Stimulated activated CD4-positive, alpha-beta T cell treated with anti-CD3 and anti-CD28 coated beads, Interleukin-1b, Interleukin-23, amount 100 ng/mL, for 24 hours (primary cell): ENCODE measurements around the gene IDH3G.

ENCODE experiments used
- DNase-seq, 4 experiments: peaks; one replicate each; pipeline ENCODE4 v3.0.0-alpha.2; 2020; ENCODE audit warnings: low read depth in 4 of 4, low spot score in 1 of 4

IDH3G gene

DNA sequence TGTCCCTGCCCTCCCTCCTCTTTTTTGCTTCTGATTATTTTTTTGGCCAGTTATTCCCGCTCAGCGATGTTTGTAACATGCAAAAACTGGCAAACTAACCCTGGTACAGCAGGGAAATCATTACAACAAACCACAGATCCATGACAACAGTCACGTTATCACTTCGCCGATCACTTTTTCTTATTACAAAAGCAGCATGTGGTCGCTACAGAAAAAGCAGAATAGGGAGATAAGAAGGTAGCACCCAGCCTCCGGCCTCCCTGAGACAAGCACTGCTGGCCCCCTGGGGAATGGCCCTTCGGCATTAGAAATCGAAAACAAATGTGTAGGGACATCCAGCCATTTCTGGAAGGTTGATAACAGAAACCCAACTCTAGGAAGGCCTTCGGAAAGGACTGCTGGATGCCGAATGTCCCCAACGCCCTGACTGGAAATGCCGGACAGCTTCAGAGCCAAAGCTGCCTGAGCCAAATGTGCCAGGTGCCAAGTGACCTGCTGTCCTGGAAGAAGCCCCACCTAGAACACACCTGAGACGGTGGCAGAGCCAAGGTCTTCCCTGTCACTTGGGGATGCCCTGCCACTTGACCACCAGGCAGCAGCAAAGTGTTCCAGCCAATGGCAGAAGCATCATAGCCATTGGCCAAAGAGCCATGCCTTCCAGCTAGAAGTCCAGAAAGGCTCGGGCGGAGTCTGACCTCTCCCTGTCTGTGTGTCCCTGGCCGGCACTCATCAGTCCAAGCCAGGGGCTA lies 2.9 kb downstream of the IDH3G start:
- no peak for DNase-seq

DNA sequence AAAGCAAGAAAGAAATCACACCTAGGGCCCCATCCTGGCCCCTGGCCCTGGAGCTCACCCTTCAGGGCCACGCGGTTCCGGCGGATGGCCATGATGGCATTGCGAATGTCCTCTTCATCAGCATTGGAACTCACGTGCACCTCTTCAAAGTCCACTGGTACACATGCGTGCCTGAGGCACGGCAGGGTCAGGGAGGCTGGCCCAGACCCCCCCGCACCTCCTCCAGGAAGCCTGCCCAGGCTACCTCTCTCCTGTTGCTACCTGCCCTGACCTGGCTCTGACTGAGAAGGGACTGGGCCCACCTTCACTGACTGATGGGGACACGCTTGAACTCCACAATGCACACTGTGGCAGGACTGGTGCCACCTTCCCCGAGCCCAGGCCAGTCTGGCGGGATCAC lies 4.5 kb downstream of the IDH3G start:
- DNase-seq = no peak

DNA sequence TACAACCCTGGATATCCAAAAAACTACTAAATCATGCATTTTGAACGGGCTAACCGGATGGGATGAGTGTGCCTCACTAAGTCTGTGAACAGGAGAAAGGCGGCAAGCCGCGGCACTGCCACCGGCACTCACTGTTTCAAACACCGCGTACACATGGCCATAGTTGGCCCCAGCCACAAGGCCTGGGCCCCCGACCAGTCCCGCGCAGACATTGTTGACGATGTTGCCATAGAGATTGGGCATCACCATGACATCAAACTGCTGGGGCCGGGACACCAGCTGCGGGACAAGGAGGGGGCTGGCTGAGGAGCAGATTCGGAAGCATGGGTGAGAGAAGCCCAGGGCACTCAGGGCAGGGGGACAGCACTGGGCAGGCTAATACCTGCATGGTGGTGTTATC lies 7.5 kb downstream of the IDH3G start:
- no peak for DNase-seq

DNA sequence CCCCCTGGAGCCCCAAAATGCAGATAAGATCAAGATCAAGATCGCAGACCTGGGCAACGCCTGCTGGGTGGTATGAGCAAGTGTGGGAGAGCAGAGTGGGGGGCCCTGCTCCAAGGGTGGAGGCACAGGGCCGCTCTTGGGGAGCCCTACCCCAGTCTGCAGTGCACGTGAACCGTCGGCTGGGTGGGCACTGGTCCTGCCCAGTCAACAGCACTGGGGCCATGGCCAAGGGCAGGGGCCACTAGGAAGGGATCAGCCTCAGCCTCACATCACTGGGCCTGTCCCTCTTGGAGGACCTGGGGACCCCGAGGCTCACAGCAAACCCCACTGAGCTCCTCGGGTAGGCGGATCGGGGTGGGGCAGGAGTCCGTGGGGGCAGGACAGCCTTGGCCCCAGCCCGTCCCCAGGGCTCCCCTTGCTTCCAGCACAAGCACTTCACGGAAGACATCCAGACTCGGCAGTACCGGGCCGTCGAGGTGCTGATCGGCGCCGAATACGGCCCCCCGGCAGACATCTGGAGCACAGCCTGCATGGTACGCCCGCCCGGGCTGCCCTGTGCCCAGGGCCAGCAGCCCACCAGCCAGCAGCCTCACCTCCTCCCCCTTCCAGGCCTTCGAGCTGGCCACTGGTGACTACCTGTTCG lies 9.7 kb downstream of the IDH3G start:
- no peak for DNase-seq

DNA sequence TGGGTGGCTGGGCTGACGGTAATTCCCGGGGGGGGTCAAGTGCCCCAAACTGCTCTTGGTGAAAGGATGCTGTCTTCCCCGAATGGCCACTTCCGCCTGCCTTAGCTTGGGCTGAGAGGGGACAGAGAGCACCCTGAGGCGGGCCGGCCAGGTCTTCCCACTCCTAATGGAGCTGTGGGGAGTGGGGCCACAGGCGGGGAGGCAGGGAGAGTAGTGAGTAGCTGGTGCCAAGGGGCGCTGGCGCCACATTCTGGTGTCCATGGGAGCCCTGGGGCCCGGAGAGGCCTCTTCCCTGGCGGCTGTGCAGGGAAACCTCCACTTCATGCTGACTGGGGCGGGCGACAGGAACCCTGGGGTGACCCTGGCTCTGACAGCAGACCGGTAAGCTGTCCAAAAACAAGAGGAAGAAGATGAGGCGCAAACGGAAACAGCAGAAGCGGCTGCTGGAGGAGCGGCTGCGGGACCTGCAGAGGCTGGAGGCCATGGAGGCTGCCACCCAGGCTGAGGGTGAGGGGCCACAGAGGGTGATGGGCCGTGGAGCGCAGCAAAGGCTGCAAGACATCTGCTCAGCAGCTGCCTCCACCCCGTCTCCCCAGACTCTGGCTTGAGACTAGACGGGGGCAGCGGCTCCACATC lies 10.7 kb downstream of the IDH3G start:
- no peak for DNase-seq

DNA sequence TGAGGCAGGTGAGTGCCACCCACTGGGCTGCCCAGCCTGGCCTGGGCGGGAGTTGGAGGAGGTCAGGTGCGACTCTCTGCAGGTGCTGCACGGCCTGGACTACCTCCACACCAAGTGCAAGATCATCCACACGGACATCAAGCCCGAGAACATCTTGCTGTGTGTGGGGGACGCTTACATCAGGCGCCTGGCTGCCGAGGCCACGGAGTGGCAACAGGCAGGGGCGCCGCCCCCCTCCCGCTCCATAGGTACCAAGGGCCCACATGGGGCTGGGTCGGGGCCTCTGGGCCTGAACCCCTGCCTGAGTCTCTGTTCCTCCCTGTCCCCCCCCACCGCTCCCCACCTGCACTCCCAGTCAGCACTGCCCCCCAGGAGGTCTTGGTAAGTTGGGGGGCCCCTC lies 11.3 kb downstream of the IDH3G start:
- no peak for DNase-seq

DNA sequence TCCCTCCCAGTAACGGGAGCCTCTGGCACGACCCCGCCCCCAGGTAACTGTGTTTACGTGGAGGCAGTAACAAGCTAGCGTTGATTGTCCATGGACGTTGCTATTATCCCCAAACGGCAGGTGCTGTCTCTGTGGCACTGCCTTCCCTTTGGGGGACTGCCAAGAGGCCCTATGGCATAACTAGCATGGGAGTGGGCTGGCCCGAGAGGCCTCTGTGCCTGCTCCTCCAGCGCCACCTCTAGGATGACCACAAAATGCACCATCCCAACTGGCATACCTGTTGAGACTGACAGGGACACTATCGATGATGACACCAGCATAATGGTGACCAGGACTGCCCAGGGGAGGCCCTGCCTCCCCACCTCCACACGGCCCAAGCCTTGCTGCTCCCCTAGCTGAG lies 11.9 kb downstream of the IDH3G start:
- DNase-seq = no peak

DNA sequence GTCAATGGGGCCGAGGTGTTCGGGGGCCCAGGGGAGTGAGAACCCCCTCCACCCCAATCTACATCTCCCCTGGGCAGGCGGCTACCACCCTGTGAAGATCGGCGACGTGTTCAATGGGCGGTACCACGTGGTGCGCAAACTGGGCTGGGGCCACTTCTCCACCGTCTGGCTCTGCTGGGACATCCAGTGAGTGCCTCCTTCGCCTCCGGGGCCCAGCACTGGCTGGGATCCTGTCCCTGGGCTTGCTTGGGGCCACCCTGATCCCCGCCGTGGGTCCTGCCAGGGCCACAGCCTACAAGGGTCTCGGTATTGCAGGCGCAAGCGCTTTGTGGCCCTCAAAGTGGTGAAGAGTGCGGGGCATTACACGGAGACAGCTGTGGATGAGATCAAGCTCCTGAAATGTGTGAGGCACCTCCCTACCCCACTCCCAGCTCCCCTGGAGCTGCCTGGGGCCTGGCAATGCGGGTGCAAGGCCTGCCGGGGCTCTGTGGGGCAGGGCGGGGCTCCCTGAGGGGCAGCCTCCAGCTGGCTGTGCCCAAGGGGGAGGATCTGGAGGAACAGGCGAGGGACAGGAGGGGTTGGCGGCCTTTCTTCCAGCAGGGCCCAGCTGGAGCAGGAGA lies 12.6 kb downstream of the IDH3G start:
- no peak for DNase-seq

DNA sequence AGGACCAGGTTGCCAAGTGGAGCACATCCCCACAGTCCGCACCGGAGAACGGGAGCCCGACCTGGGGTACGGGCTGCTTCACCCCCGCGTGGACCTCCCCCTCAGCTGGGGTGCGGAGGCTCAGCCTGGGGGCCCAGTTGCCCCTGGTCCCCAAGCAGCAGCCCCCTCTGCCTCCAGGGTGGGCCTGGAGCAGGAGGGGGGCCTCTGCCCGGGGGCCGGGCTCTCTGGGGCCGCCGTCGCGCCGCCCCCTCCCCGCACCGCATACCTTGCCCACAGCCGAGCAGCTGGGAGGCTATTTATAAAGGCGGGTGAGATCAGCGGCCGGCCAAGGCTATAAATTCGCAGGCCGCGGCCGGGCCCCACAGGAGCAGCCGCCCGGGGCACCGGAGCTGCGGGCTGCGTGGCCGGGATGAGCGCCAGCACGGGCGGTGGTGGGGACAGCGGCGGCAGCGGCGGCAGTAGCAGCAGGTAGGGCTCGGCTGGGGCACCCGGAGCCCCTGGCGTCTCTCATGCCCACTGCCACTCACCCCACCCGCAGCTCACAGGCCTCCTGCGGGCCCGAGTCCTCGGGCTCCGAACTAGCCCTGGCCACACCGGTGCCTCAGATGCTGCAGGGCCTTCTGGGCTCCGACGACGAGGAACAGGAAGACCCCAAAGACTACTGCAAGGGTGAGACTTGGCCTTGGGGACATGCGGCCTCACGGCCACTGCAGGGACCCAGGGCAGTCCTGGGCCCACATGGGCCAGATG lies 13.3 kb downstream of the IDH3G start, which contains the start of gene SRPK3:
TSS of gene SRPK3 (plus strand) at position 364 of the 750 bp plus-strand sequence. CDS start at position 410, 46 bp downstream.
- no peak for DNase-seq

DNA sequence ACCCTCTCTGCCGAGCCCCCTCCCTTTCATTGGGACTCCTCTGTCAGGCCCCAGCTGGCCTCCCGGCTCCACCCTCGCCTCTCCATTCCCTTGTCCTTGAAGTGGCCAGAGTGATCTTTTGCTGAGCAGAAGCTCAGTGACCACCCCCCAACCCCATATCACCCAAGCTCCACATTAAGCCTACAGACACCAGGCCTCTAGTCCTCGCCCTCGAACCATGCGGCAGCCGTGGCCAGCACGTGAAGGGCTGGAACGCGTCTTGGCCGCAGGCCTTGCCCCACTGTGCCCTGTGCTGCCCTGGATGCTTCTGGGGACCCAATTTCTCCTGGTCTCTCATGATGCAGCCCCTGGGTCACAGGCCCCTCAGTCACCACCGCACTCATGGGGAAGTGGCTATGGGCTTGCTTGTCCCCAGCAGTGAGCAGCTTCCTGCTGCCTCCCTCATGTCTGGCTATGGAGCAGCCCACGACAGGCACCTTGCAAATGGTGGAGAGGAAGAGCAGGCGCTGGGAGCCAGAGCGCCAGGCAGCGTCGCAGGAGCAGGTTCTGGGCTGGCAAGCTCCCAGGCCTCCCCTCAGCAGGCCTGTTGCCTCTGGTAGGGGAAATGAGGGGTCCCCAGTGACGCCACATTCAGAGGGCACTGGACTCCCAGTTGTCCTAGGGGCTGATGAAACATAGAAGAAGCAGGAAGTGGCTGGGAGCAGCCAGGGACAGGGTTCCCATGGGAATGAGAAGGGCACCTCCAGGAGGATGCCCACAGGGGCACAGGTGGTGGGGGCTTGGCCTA lies 14.1 kb downstream of the IDH3G start:
- no peak for DNase-seq

DNA sequence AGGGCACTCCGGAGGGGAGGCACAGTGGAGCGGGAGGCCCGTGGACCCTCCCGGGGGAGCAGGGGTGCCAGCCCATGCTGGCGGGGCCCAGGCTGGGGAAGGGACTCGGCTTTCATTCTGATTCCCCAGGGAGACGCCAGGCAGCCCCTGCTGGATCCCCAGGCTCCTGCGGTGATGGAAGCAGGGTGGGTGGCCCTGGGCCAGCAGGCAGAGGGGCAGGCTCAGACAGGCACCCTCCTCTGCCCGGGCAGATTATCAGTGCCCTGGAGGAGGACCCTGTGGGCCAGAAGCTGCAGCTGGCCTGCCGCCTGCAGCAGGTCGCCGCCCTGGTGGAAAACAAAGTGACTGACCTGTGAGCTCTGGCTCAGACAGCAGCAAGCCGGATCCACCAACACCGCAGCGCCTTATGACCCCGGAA lies 15.5 kb downstream of the IDH3G start:
- no peak for DNase-seq

DNA sequence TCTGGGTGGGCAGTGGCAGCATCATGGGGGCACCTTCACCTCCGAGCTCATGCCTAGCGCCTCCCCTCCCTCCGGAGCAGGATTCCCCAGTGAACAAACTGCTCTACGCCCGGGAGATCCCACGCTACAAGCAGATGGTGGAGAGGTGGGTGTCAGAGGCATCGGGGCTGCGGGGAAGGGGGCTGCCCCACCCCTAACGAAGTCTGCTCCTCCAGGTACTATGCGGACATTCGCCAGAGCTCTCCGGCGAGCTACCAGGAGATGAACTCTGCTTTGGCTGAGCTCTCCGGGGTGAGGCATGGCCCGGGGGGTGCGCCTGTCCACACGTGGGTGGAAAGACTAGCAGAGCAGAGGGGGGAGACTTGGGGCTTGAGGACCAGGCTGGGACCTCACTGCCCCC lies 16.0 kb downstream of the IDH3G start:
- no peak for DNase-seq

DNA sequence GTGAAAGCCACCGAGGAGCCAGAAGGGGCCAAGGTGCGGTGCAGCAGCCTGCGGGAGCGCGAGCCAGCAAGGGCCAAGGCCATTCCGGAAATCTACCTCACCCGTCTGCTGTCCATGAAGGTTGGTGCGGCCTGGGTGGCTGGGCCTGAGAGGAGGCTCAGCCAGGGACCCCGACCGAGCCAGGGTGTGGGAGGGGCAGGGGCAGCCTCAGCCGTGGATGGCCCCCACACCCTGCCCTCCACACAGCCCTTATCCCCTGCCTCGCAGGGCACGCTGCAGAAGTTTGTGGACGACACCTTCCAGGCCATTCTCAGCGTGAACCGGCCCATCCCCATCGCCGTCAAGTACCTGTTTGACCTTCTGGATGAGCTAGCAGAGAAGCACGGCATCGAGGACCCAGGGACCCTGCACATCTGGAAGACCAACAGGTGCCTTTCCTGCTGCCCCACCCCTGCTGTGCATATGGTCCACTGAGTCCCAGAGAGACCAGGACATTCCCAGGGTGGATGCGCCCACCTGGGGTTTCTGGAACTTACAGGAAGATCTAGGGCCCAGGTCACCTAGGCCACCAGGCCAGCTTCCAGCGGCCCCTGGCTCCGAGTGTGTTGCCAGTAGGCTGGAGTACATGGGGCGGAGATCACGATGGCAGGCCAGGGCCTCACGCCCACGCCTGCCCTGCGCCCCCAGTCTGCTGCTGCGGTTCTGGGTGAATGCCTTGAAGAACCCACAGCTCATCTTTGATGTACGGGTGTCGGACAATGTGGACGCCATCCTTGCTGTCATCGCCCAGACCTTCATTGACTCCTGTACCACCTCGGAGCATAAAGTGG lies 16.7 kb downstream of the IDH3G start:
- no peak for DNase-seq

DNA sequence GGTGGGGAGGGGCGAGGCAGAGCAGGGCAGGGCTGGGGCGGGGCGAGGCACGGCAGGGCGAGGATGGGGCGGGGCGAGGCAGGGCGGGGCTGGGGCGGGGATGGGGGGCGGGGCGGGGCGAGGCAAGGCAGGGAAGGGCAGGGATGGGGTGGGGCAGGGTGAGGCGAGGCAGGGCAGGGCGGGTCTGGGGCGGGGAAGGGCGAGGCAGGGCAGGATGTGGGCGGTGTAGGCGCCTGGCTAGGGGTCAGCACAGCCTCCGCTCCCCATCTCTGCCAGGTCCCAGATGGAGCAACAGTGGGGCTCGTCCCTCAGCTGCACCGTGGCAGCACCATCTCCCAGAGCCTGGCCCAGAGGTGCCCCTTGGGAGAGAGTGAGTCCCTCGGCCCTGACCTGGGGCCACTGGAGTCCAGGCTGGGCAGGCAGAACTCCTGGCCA lies 17.5 kb downstream of the IDH3G start:
- DNase-seq = no peak

DNA sequence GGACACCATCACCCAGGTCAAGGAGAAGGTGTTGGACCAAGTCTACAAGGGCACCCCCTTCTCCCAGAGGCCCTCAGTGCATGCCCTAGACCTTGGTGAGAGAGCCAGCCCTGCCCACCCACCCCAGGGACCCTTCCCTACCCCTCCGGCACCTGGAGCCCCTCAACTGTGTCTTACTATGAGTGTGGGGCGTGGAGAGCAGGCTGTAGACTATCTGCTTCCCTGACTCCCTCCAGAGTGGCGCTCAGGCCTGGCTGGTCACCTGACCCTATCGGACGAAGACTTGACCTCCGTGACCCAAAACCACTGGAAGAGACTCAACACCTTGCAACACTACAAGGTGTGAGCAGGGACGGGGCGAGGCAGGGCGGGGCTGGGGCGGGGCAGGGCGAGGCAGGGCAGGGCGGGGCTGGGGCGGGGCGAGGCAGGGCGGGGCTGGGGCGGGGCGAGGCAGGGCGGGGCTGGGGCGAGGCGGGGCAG lies 18.0 kb downstream of the IDH3G start:
- no peak for DNase-seq

DNA sequence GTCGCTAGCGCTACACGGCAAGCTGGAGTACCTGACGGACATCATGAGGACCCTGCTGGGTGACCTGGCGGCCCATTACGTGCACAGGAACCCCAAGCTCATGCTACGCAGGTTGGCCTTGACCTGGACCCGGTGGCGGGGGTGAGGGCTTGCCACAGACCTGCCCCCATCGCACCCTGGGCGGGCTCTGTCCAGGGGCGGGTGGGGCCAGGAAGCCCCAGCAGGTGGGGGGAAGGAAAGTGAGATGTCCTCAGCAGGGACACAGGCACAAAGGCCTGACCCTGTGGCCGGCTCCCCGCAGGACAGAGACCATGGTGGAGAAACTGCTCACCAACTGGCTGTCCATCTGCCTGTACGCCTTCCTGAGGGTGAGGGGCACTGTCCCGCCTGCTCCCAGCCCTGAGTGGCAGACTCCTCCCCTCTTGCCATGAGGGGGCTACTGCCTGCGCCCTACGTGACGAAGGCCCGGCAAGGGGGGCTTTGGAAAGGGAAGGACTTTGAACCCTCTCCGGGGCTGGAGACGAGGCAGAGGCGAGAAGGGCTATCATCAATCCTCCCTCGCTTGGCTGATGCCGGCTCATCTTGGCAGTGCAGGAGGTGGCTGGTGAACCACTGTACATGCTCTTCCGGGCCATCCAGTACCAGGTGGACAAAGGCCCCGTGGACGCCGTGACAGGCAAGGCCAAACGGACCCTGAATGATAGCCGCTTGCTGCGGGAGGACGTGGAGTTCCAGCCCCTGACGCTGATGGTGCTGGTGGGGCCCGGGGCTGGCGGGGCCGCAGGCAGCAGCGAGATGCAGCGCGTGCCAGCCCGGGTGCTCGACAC lies 18.7 kb downstream of the IDH3G start:
- no peak for DNase-seq

DNA sequence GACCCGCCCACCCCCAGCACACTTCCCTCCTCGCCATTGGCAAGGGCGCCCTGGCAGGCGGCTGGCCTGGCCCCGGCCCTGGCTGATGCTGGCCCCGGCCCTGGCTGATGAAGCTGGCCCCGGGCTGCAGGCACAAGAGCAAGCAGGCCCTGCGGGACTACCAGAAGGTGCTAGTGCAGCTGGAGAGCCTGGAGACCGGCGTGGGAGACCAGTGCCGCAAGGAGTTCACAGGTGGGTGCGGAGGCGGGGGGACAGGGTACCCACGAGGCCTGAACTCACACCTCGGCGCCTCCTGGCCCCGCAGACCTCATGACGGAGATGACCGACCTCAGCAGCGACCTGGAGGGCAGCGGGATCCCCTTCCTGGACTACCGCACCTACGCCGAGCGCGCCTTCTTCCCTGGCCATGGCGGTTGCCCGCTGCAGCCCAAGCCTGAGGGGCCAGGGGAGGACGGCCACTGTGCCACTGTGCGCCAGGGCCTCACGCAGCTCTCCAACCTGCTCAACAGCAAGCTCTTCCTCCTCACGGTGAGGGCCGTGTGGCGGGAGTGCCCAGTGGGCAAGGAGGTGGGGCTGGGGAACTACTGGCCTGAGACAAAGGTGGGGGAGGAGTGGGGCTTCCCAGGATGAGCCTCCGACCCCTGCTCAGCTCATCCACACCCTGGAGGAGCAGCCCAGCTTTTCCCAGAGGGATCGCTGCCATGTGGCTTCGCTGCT lies 19.4 kb downstream of the IDH3G start:
- DNase-seq = no peak
